ENCODE data around the gene ALG14.
"Not testable (repeated sequence)": the region's sequence is repeated elsewhere in the genome, so short reads cannot be mapped to it uniquely, and the experiment has no call there.

Gene ALG14

DNA sequence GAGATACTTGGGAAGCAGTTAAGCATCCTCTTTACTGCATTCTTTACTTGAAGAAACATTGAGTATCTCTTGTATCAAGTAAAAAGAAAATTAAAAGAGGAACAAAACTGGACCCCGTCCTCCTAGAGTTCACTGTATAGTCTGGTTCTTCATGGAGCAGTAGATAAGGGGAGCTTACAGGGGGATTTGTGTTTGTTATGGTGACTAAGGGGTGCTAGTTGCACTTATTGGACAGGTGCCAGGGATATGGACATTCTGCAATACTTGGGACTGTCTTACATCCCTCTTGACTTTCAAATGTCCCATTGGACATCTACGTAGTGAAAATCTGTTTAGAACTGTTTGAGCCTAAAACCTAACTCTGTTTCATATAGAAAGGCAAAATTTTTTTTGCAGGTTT lies 67.2 kb downstream of the ALG14 start:
- no peak for DNase-seq
- no peak for ATAC-seq

- no peak for DNase-seq
- no peak for ATAC-seq
These were observed 68.7 kb downstream of the ALG14 start for GRCh38 chr1:95004013-95004412.

- no peak for ATAC-seq
- DNase-seq = no peak
These were observed 69.4 kb downstream of the ALG14 start for GRCh38 chr1:95003433-95003738.

DNA sequence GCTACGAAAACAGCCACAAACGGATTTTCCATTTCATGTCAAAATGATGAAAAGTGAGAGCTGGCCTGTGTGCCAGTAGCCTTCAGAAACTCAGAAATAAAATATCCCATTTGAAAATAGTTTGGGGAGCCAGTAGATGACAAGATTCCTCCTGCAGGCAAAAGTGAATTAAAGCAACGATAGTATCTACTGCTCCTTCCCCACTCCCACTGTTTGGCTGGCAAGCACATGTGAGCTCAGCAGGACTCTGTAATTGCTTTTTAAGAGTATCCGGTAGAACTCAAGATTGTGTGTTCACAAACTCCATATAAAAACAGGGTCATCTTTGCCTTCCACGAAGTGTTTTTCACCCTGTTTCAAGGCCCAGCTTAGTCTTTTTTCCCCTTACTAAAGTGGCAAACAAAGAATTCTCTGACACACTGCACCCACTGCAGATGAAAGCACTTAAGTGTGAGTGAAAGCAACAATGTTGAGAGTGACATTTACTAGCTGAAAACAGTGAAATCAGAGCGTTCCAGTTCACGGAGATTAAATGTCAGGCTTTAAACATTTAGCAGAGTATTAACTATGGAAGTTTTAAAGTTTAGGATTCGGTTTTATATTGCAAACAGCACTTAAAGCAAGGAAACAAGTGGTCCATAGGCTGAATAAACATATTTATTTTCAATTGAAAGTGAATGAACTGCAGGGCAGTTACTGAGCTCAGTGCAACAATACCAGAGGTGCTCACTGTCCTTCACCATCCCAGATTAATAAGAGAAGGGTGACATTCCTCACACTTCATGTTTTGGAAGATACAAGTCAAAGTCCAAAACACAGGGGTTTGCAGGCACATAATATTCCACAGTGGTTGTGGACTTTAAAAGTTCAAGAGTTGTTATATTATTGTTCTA lies 70.0 kb downstream of the ALG14 start:
- ATAC-seq = no peak
- DNase-seq = no peak

- no peak for ATAC-seq
- DNase-seq = no peak
These were observed 70.6 kb downstream of the ALG14 start for GRCh38 chr1:95002164-95002539.

DNA sequence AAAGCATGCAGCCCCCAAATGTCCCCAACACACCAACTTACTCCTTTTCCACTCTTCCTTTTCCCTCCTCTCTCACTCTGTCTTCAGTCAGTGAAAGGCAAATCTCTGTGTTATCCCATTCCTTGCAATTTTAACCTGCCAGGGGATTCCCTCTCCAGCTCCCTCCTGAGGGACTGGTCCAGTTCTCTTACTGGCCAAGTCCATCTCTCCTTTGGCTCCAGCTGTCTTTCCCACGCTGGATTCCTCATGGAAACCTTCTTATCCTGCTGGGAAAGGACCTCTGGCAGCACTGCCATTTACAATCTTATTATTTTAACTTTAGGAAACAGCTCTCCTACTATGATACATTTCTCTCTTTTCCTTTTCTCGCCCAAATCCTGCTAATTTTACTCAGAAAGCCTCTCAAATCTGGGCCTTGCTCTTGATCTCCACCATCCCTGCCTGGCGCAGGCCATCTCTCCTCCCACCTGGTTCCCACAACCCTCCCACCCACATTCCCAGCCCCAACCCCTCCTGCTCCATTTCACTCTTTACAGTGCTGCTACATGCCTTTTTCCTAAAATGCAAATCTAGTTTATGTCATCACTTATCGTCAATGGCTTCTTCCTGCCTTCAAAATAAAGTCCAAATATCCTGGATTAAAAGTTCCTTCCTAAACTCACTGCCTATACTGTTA lies 73.2 kb downstream of the ALG14 start:
- ATAC-seq = no peak
- DNase-seq = no peak

GRCh38 chr1:94998748-94999147 lies 74.0 kb downstream of the ALG14 start:
- DNase-seq (no peak), ATAC-seq (no peak)

DNA sequence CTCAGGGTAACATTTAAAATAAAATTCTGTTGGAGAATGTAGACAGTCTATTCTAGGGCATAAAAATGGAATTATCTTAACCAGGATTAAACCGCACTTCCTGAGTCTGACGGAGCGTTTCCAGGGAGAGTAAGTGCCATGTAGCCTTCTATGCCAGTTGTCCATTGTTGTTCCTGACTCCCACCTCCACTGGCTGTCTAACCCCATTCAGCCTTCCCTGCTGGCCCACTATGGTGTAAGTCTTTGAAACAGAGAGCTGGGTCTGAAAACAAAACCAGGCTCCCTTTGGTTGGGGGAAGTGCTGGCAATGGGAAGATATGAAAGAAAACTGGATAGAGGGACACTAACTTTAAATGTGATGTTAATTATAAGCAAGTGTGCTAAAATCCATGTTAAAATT lies 74.6 kb downstream of the ALG14 start:
- DNase-seq (no peak), ATAC-seq (no peak)

DNA sequence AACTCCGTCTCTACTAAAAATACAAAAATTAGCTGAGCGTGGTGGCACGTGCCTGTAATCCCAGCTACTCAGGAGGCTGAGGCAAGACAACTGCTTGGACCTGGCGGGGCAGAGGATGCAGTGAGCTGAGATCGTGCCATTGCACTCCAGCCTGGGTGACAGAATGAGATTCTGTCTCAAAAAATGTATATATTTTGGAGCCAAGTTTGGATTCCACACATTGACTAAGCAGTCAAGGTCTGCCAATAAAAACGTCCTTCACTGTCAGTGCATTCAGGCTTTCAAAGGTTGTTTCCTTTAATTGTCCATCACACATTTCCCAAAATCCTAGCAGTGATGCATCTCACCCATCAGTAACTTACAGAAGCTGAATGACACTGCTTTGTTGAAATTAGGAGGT lies 77.2 kb downstream of the ALG14 start:
- not testable (repeated sequence) for ATAC-seq, DNase-seq

DNA sequence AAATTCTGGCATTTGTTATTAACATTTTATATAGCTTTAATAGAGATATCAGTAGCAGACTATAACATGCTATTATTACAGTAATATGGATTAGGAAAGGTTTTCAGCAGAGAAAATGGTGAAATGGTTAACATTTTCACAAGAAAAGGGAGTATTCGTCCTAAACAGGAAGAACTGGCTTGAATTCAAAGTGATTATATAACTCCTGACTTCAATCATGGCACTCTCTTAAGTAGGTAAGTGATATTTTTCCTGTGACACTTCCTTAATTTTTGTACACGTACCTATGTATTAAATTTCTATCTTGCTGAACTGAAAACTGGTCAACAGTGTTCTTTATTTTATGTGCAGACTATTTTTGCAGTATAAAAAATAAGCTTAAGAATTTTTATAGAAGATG lies 77.9 kb downstream of the ALG14 start:
- ATAC-seq (no peak), DNase-seq (no peak)

DNA sequence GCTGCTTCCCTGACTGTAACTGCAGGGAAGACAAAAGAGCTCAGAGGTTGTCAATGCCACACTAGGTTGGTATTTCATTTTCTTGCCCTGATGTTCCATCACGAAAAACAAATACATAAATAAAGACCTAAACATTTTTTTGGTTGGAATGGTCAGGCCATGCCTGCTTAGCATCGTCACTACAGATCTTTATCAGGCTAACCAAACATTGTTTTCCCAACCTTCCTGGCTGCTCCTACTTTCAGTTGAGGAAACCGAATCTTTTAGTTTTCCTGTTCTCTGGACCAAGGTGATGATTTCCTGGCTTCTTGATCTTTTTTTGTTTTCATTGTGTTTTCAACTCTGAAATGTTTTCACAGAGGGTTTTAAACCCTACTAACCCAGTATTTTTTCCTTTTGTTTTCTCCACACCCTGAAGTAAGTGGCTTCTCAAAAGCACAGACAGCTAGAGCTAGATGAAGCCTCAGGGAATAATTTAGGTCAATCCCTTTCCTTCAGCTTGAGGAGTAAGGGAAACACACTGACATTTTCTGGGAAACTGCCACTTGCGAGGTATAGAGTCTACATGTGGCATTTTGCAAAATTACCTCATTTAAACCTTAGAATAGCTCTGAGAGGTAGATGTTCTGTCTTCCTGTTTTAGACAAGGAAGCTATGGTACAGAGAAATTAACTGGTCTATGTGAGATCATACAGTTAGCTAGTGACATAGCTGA lies 78.7 kb downstream of the ALG14 start:
- DNase-seq = no peak
- no peak for ATAC-seq

DNA sequence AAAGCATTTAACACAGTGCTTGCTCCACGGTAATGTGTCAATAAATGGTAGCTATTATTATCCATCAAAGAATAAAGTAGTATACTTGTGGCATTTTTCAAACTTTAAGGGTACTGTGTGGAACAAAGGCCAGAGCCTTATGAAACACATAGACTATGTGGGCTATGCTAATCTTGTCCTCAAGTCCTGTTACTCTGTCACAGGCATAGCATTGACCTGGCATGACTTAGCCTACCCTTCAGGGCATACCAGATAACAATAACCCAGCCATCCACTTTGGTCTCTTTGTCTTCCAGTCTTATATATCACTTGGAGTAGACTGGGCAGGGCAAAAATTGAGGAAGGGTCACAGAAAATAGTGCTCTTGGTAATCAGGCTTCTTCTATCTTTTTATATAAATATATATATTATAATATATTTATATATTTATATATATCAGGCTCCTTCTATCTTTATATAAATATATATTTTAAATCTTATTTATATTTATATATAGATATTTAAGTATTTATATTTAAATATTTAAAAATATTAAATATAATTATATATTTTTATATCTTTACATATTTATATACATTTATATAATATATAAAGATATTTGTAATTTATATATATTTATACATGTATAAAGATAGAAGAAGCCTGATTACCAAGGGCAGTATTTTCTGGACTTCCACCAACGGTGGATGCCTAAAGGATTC lies 79.7 kb downstream of the ALG14 start:
- ATAC-seq = no peak

DNA sequence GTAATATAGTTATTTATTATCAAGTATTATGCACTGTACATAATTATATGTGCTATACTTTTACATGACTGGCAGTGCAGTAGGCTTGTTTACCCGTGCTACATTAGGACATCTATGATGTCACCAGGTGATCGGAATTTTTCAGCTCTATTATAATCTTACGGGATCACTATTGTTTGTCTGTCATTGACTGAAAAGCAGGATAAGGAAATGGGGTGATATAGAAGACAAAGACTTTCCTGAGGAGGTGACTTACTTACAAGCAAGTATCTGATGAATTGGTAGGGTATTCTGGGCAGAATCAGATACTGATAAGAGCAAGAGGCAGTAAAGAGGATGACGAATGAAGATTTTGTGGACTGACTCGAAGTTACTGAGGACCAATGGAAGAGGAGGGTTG lies 80.6 kb downstream of the ALG14 start:
- ATAC-seq = no peak

More for the DNA sequence above, 79.7 kb downstream of the ALG14 start:
- DNase-seq = no peak

DNA sequence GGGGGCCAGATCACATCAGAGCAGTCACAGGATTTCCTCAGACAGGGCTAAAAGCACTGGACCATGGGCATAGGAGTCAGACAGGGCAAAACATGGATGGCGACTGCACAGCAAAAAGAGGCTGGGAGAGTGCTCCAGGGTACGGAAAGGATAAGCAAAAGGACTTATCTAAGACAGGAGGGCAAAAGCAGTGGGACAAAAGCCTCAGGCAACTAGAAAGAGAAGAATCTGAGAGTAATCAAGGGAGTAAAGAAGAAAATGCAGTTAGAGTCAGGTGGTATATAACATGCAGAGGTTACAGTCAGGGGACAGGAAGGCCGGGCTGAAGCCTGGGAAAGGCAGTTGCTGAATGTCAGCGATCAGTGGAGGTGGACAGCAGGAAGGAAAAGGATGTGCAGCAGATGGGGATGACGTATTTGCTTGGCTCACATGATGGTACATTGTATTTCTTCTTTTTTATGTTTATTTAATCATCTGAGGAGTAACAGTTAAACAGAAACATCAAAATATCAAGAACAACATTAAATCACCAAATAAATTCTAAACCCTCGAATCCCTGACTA lies 82.8 kb downstream of the ALG14 start:
- DNase-seq (no peak), ATAC-seq (no peak)

More for the DNA sequence above, 80.6 kb downstream of the ALG14 start:
- DNase-seq = no peak

- no peak for ATAC-seq
- no peak for DNase-seq
These were observed 83.4 kb downstream of the ALG14 start for GRCh38 chr1:94989398-94989797.

DNA sequence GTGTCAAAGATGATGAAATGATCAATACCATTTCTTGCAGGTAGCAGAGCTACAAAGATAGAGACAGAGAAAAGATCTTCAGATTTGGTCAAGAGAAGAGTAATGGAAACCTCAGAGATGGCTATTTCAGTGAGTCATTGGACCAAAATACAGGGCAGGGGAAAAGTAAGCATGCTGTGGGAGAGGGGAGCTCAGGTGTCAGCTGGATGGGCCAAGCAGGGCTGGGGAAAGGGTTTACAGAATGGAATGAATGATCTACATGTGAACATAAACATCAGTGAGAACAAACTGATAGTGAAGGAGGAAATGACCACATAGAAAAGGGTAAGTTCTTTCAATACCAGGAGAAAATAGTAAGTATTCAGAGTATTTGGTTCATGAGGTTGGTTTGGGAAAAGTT lies 84.4 kb downstream of the ALG14 start:
- ATAC-seq (no peak), DNase-seq (no peak)

DNA sequence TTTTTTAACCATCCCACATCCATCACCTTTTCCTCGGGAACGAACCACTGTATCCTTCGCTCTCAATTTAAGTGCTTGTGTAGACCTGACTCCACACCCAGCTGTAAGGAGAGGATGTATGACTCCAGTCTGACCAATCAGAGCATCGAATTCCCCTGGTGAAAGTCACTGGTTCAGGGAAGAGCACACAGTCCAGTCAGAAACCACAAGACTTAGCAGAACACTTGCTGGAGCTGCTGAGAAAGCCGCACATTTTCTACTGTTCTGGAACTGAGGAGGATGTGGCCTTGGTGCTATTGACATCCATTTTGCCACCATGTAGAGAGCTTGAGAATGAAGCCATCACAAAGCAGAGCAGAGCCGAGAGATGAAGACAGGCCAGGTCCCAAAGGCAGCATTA lies 86.0 kb downstream of the ALG14 start:
- ATAC-seq (no peak), DNase-seq (no peak)

DNA sequence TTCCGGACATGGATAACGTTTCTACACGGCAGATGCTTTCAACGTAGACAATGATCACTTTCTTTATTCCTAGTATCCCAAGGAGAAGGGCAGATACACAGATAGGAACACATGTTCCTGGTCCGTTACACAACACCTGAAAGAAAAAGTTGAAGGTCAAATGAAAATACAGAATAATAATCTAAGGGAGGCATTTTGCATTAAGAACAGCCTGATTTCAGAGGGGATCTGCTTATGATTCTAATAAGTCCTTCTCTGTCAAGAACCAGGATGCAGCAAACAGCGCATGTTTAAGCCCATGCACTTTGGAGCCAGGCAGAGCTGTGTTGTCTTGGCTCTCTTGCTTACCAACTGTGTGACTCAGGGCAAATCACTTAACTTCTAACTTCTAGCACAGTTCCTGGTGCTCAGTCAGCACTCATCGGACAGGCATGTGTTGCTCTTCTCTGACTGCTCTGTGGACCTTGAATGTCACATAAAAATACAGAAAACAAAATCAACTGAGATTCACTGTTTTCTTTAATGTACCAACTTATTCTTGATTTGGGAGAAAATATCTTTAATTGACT lies 89.5 kb downstream of the ALG14 start:
- ATAC-seq = no peak

GRCh38 chr1:94982398-94982797 lies 90.4 kb downstream of the ALG14 start:
- ATAC-seq = no peak
- no peak for DNase-seq

More for the DNA sequence above, 89.5 kb downstream of the ALG14 start:
- DNase-seq = no peak

DNA sequence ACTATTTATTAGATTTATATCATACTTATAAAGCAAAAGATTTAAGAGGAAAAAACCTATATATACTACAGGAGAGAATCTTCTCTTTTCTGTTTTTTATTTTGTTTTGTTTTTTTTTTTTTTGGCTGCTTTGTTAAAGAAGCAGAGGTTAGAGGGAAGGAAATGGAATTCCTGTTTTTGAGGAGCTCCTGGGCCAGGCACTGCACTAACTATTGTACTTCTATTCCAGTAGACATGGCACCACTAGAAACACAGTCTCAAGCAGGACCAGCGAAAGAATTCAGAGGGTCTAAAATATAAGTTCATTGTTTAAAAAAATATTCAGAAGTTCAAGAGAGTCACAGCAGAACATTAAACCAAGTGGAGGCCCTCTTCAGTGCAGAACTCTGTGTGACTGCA lies 91.2 kb downstream of the ALG14 start:
- ATAC-seq (no peak), DNase-seq (no peak)

GRCh38 chr1:94980582-94981574 lies 91.9 kb downstream of the ALG14 start:
- DNase-seq (no peak), ATAC-seq (no peak)
